HK-2 (cell line): Measurements from ENCODE around the gene PJA2.
"Not testable (repeated sequence)": the region's sequence is repeated elsewhere in the genome, so short reads cannot be mapped to it uniquely, and the experiment has no call there.

ENCODE experiments used
- DNase-seq: peaks from one replicate; pipeline ENCODE4 v3.0.0-alpha.2; 2018; ENCODE audit not compliant: unreplicated experiment

Gene PJA2

GRCh38 chr5:109409844-109410388, at the start of gene PJA2:
Gene PJA2 (minus strand): TSS chr5:109409974. CDS start chr5:109383433, 26,541 bp downstream.
- DNase-seq: peak; percentile 93

- DNase-seq: peak; percentile 60
These were observed 45.9 kb upstream of the PJA2 start for GRCh38 chr5:109455598-109456096.

DNA sequence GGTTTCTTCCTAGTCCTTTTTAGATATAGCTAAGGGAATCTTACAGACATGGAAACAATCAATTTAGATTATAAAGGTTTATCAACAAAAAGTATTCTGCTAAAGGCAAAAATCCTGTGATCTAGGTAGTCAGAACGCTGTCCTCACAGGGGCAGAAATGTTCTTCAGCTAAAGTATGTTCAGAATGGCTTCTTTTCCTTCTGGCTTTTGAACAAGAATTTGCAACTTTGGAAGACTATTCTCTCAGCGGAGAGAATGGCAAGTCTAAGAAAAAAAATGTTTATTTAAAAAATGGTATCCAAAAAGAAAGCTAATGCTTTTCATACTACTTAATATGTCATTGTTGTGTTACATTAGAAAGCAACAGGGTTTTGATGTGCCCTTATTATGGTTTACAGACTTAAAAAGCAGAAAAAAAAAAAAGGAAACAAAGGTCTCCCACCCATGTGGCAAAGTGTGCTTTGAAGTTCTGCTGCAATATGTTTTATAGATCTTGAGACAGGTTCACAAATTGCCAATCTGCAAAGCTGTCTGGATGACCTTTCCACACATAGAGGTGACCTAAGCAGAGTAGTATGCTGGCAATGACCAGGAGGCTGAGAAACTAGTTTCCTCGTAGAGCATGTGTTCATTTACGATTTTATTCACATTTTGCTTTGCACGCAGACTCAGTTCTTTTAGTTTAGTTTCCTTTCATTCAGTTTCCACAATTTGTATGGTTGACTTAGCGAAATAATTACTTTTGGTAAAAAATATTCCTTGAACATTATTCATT, 45.1 kb upstream of the PJA2 start:
- DNase-seq: no peak

DNA sequence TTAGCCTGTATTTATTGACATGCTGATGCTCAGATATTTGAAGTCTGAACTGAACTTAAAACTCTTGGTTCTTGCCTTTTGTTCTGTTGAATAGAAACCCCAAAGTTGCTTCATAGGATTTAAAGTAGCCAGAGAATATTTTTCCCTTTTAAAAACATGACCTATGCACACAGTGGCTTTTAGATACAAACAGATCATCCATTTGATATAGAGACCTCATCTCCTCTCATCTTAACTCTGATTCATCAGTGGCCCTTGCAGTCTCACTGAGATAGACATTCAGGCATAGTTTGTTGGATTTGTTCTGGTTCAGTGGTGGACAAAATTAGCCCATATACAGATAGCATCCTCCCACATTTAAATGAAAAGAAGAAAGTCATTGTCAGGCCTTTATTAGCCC, 43.5 kb upstream of the PJA2 start:
- DNase-seq: no peak

GRCh38 chr5:109452661-109453060, 42.9 kb upstream of the PJA2 start:
- no peak for DNase-seq

DNA sequence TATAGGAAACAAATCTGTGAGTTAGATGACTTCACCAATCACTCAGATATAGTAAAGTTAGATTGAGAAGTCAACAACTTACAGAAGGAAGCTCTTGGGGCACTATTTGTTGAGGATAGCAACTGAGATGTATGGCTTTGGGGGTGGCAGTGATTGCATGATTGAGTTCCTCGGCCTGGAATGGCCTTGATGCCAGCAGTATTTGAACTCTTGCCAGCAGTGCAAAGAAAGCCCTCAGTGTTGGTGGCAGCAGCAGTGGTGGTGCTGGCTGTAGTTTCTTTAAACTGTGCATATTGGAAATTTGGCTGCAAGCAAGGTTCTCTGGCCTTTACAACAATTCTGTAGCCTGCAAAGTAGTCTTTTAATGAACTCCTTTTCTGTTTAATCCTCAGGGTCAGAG, 41.4 kb upstream of the PJA2 start:
- DNase-seq: no peak

DNA sequence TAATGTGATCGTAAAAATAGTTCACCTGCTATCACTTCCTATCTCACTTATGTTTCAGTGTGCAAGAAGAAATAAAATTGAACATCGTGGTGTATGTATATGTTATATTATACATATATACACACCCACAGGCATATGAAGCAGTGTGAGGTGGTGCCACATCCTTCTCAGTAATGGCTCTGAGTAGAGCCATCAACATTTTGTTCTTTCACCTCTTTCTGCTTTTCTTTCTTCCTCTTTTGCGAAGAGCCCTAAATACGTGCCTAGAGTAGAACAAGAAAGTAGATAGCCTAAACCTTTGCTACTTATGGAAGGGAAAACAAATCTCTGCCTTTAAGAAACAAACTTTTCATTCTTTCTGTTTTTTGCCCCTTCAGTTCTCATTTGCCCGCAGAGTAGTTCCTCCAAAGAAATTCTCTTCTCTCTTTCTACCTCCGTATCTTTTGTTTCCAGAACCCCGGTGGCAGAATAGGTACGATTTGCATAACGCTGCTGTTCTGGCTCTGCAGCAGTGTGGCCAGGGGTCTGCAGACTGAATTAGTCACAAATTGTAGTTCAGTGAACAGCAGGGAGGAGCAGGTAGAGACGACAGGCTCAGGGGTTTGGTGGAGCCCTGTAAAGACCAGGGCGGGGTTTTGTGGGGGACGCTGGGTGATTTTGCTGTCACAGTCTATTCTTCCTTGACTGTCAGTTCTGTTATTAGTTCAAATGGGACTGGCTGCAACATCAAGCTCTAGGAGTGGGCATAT, 40.5 kb upstream of the PJA2 start:
- no peak for DNase-seq

- DNase-seq: no peak
These were observed 39.1 kb upstream of the PJA2 start for GRCh38 chr5:109448838-109449237.

- no peak for DNase-seq
These were observed 29.8 kb upstream of the PJA2 start for GRCh38 chr5:109439590-109439989.

- no peak for DNase-seq
These were observed 16.3 kb upstream of the PJA2 start for GRCh38 chr5:109426075-109426474.

DNA sequence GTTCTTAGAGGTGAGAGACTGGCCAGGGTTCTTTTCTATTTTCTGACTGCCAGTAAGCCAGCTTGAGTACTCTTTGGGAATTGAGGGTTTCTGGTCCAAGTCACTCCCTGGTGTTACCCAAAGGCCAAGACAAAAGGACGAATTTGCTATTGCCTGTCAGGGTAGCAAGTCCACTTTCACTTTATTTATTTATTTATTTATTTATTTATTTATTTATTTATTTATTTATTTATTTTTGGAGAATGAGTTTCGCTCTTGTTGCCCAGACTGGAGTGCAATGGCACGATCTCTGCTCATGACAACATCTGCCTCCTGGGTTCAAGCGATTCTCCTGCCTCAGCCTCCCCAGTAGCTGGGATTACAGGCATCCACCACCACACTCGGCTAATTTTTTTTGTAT, 15.7 kb upstream of the PJA2 start:
- not testable (repeated sequence) for DNase-seq

DNA sequence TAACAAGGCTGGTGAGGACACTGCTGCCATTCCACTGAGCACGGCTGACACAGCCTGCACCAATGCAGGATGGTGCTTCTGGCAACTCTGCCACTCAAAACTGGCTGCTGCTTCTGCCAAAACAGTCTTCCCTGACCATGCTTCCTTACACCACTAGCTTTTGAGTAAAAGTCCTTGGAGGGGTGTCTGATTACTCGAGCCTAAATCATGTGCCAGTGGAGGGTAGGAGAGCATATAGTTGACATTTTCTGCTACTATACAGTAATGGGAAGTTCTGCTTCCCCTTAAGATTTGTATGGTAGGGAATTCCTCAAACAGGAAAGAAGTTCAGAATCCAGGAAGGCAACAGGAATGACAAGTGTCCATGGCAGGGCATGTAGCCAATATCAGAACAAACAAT, 12.2 kb upstream of the PJA2 start:
- DNase-seq: no peak

DNA sequence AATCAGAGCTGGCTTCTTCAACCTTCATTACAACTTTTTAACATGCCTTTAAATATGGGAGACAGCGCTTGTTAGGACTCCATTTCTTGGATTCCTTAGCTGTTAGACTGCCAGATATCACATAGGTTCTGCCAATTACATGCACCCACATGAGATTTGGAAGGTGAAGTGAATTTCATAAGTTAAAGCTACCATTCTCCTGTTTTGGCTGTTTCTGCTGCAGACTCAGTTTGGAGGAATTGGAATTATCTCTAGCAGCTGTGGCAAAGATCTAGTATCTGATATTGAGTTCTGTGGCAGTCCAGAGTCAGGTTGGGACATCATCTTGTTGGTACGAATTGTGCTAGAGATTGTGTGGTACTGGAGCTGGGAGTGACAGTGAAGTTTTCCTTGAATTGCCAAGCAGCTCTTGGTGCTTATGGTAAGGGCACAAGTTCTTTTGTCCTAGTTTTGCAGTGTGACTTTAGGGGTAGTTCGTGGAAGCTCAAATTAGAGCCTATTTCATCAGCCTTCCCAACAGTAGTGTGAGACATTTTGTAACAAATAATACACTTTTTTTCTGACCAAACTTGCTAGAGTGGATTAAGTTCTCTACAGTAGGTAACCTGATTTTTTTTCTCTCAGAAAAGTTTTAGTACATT, 9.1 kb upstream of the PJA2 start:
- no peak for DNase-seq

DNA sequence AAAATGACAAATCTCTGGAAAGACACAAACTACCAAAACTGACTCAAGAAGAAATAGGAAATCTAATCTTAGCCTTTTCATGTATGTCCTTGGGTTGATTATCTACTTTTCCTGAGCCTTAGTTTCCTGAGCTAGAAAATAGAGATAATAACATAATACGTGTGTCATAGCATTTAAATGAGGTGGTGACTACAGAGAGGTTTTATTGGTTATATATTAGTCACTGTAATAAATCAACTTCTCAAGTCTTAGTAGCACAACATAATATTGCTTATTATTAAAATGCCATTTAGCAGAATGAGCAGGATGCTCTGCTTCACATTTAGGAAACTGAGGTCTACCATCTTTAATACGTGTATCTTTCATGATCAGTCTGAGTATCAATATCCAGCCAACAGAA, 7.1 kb upstream of the PJA2 start:
- no peak for DNase-seq

DNA sequence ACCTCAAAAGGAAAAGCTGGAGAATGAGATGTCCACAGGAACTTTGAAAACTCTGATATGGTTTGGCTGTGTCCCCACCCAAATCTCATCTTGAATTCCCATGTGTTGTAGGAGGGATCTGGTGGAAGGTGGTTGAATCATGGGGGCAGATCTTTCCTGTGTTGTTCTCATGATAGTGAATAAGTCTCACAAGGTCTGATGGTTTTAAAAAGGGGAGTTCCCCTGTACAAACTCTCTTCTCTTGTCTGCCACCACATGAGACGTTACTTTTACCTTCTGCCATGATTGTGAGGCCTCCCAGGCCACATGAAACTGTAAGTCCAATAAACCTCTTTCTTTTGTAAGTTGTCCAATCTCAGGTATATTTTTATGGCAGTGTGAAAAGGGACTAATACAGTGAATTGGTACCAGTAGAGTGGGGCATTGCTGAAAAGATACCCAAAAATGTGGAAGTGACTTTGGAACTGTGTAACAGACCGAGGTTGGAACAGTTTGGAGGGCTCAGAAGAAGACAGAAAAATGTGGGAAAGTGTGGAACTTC, 4.2 kb upstream of the PJA2 start:
- DNase-seq: not testable (repeated sequence)

GRCh38 chr5:109413458-109413857, 3.7 kb upstream of the PJA2 start:
- DNase-seq: no peak

GRCh38 chr5:109412981-109413402, 3.2 kb upstream of the PJA2 start:
- DNase-seq: no peak

GRCh38 chr5:109411627-109412026, 1.9 kb upstream of the PJA2 start:
- no peak for DNase-seq

DNA sequence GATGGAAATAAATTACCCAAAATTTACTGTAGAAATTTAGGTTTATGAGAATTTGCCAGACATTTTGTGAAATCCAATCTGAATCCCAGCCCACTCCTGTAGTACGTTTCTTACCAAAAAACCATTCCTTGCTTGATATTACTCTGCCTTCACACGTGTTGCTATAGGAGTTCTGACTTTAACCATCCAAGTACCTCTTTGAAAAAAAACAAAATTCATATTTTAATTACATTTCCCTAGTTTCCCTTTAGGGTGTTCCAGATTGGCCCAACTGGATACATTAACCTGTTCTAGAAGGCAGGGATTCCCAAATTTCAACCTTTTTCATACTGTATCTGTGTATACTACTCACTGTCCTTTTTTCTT, 1.4 kb upstream of the PJA2 start:
- DNase-seq: no peak

GRCh38 chr5:109410389-109411148, 795 bp upstream of the PJA2 start:
- DNase-seq: peak; percentile 41
